ENCODE measurements around the gene TANC2.

TANC2 gene

GRCh38 chr17:62965686-62966425, at the start of gene TANC2:
TSS of gene TANC2 (plus strand) at chr17:62966235. CDS start at chr17:63009560, 43,325 bp downstream.
- Mint-ChIP-seq H3K4me3 (peak within 1 kb of the TSS; percentile 90), H3K9me3 (ENCODE audit: low read depth) (no peaks in the 10 kb centered on the region), H3K27ac (peak within 1 kb of the TSS; percentile 96), H3K4me1 (ENCODE audit: low read depth) (peaks cover 34% of the 10 kb centered on the region), H3K27me3 (peaks cover 2% of the 10 kb centered on the region), H3K36me3 (no peaks in the 10 kb centered on the region)

- H3K27ac Mint-ChIP-seq, result no peak overlapping the region
- no peaks in the 10 kb centered on the region for H3K4me1 Mint-ChIP-seq (ENCODE audit: low read depth)
Observed at GRCh38 chr17:62916684-62917571, 49.1 kb upstream of the TANC2 start.

GRCh38 chr17:62919388-62919787, 46.6 kb upstream of the TANC2 start:
- no peaks in the 10 kb centered on the region for H3K4me1 Mint-ChIP-seq (ENCODE audit: low read depth)
- H3K27me3 Mint-ChIP-seq, result peaks cover 6% of the 10 kb centered on the region
- no peak overlapping the region for H3K27ac Mint-ChIP-seq
- no peak overlapping the region for H3K4me3 Mint-ChIP-seq
- no peaks in the 10 kb centered on the region for H3K9me3 Mint-ChIP-seq (ENCODE audit: low read depth)
- H3K36me3 Mint-ChIP-seq, result no peaks in the 10 kb centered on the region

More at GRCh38 chr17:62916684-62917571, 49.1 kb upstream of the TANC2 start:
- Mint-ChIP-seq H3K36me3 (no peaks in the 10 kb centered on the region), H3K9me3 (ENCODE audit: low read depth) (peaks cover 6% of the 10 kb centered on the region), H3K27me3 (peaks cover 11% of the 10 kb centered on the region), H3K4me3 (no peak overlapping the region)

GRCh38 chr17:62920300-62920699, 45.7 kb upstream of the TANC2 start:
- Mint-ChIP-seq H3K4me3 (no peak overlapping the region), H3K36me3 (no peaks in the 10 kb centered on the region), H3K27me3 (peaks cover 4% of the 10 kb centered on the region), H3K27ac (no peak overlapping the region), H3K4me1 (ENCODE audit: low read depth) (no peaks in the 10 kb centered on the region), H3K9me3 (ENCODE audit: low read depth) (no peaks in the 10 kb centered on the region)

- H3K4me3 Mint-ChIP-seq, result no peak overlapping the region
- no peaks in the 10 kb centered on the region for H3K36me3 Mint-ChIP-seq
- H3K4me1 Mint-ChIP-seq (ENCODE audit: low read depth), result no peaks in the 10 kb centered on the region
- no peaks in the 10 kb centered on the region for H3K9me3 Mint-ChIP-seq (ENCODE audit: low read depth)
- no peak overlapping the region for H3K27ac Mint-ChIP-seq
- peaks cover 2% of the 10 kb centered on the region for H3K27me3 Mint-ChIP-seq
Observed at GRCh38 chr17:62921817-62922216, 44.2 kb upstream of the TANC2 start.

GRCh38 chr17:62923258-62924150, 42.5 kb upstream of the TANC2 start:
- no peaks in the 10 kb centered on the region for H3K36me3 Mint-ChIP-seq
- no peaks in the 10 kb centered on the region for H3K9me3 Mint-ChIP-seq (ENCODE audit: low read depth)
- H3K4me1 Mint-ChIP-seq (ENCODE audit: low read depth), result no peaks in the 10 kb centered on the region
- peaks cover 7% of the 10 kb centered on the region for H3K27me3 Mint-ChIP-seq
- no peak overlapping the region for H3K4me3 Mint-ChIP-seq
- H3K27ac Mint-ChIP-seq, result no peak overlapping the region

GRCh38 chr17:62925267-62925836, 40.7 kb upstream of the TANC2 start:
- Mint-ChIP-seq H3K4me1 (ENCODE audit: low read depth) (no peaks in the 10 kb centered on the region), H3K4me3 (no peak overlapping the region), H3K27ac (no peak overlapping the region), H3K9me3 (ENCODE audit: low read depth) (no peaks in the 10 kb centered on the region), H3K27me3 (peaks cover 6% of the 10 kb centered on the region), H3K36me3 (no peaks in the 10 kb centered on the region)

- Mint-ChIP-seq H3K27ac (no peak overlapping the region), H3K9me3 (ENCODE audit: low read depth) (no peaks in the 10 kb centered on the region), H3K4me1 (ENCODE audit: low read depth) (no peaks in the 10 kb centered on the region), H3K36me3 (no peaks in the 10 kb centered on the region), H3K27me3 (peaks cover 8% of the 10 kb centered on the region), H3K4me3 (no peak overlapping the region)
Observed at GRCh38 chr17:62927083-62927482, 39.0 kb upstream of the TANC2 start.

GRCh38 chr17:62929320-62929719, 36.7 kb upstream of the TANC2 start:
- Mint-ChIP-seq H3K27me3 (peaks cover 18% of the 10 kb centered on the region), H3K9me3 (ENCODE audit: low read depth) (no peaks in the 10 kb centered on the region), H3K4me1 (ENCODE audit: low read depth) (no peaks in the 10 kb centered on the region), H3K36me3 (no peaks in the 10 kb centered on the region), H3K27ac (no peak overlapping the region), H3K4me3 (no peak overlapping the region)

- Mint-ChIP-seq H3K4me3 (no peak overlapping the region), H3K9me3 (ENCODE audit: low read depth) (no peaks in the 10 kb centered on the region), H3K27ac (no peak overlapping the region), H3K27me3 (peaks cover 18% of the 10 kb centered on the region), H3K4me1 (ENCODE audit: low read depth) (no peaks in the 10 kb centered on the region), H3K36me3 (no peaks in the 10 kb centered on the region)
Observed at GRCh38 chr17:62931101-62931500, 34.9 kb upstream of the TANC2 start.

- H3K4me1 Mint-ChIP-seq (ENCODE audit: low read depth), result no peaks in the 10 kb centered on the region
- H3K9me3 Mint-ChIP-seq (ENCODE audit: low read depth), result no peaks in the 10 kb centered on the region
- H3K36me3 Mint-ChIP-seq, result no peaks in the 10 kb centered on the region
- H3K27me3 Mint-ChIP-seq, result peaks cover 15% of the 10 kb centered on the region
- H3K27ac Mint-ChIP-seq, result no peak overlapping the region
- no peak overlapping the region for H3K4me3 Mint-ChIP-seq
Observed at GRCh38 chr17:62933501-62934385, 32.3 kb upstream of the TANC2 start.

- Mint-ChIP-seq H3K4me1 (ENCODE audit: low read depth) (no peaks in the 10 kb centered on the region), H3K4me3 (no peak overlapping the region), H3K27ac (no peak overlapping the region), H3K9me3 (ENCODE audit: low read depth) (no peaks in the 10 kb centered on the region), H3K27me3 (peaks cover 19% of the 10 kb centered on the region), H3K36me3 (no peaks in the 10 kb centered on the region)
Observed at GRCh38 chr17:62935098-62935497, 30.9 kb upstream of the TANC2 start.

- H3K27ac Mint-ChIP-seq, result no peak overlapping the region
- H3K27me3 Mint-ChIP-seq, result peaks cover 18% of the 10 kb centered on the region
- H3K4me1 Mint-ChIP-seq (ENCODE audit: low read depth), result no peaks in the 10 kb centered on the region
- H3K4me3 Mint-ChIP-seq, result no peak overlapping the region
- H3K9me3 Mint-ChIP-seq (ENCODE audit: low read depth), result no peaks in the 10 kb centered on the region
- no peaks in the 10 kb centered on the region for H3K36me3 Mint-ChIP-seq
Observed at GRCh38 chr17:62935523-62935922, 30.5 kb upstream of the TANC2 start.

Data from activated naive CD8-positive, alpha-beta T cell (primary cell).